Gastroesophageal sphincter (tissue), 3 donors: ENCODE results near the gene R3HDM2.

ENCODE experiments used
- CTCF ChIP-seq, 4 experiments: fragments of 200-600 bp in 2 of 4; fragments of 450-650 bp in 2 of 4; sonication (generic) in 1 of 4; IDR thresholded peaks; one replicate each; pipeline ENCODE4 v1.5.1; 2017 to 2019; ENCODE audit warnings: antibody characterized with exemption in 4 of 4, mild to moderate bottlenecking in 2 of 4, moderate library complexity in 2 of 4
- EP300 ChIP-seq: sonication (generic); formaldehyde crosslinking; IDR thresholded peaks from one replicate; pipeline ENCODE4 v1.6.1; 2017; ENCODE audit warnings: antibody characterized with exemption, mild to moderate bottlenecking
- POLR2A ChIP-seq, 2 donors: fragments of 450-650 bp; IDR thresholded peaks; one replicate each; pipeline ENCODE4 v1.6.1; 2017; ENCODE audit warnings: antibody characterized with exemption in 2 of 2, mild to moderate bottlenecking in 2 of 2, moderate library complexity in 1 of 2

GRCh38 chr12:57247041-57247440 is 183.8 kb downstream of the R3HDM2 start:
- TF ChIP-seq CTCF (IDR thresholded peaks at IDR 0.05) (no peak), POLR2A (IDR thresholded peaks at IDR 0.05) (no peak), EP300 (no peak)
